WTC11 (cell line): ENCODE measurements around the gene PDE1A.

Experiments
- TCF7 ChIP-seq: sonication (generic); formaldehyde crosslinking; IDR thresholded peaks from 2 replicates; pipeline ENCODE4 v1.8.0; 2022; ENCODE audit warnings: mild to moderate bottlenecking, low read depth, missing genetic modification reagents, moderate library complexity
- TEAD4 ChIP-seq: sonication (generic); formaldehyde crosslinking; IDR thresholded peaks from 2 replicates; pipeline ENCODE4 v1.8.0; 2022; ENCODE audit warnings: mild to moderate bottlenecking, missing genetic modification reagents
- TF ChIP-seq, protein P1 (sequence below): fragments of 250-450 bp; sonication (Bioruptor Pico); IDR thresholded peaks from 2 replicates; pipeline ENCODE4 v1.9.0; 2021; ENCODE audit warnings: mild to moderate bottlenecking
- TF ChIP-seq, protein P2 (sequence below): fragments of 200-600 bp; IDR thresholded peaks from 2 replicates; pipeline ENCODE4 v1.8.0; 2022; ENCODE audit warnings: antibody characterized with exemption
- TF ChIP-seq, protein P3 (sequence below): sonication (generic); formaldehyde crosslinking; IDR thresholded peaks from 2 replicates; pipeline ENCODE4 v1.8.0; 2023; ENCODE audit warnings: mild to moderate bottlenecking, missing genetic modification reagents
- TF ChIP-seq, protein P4 (sequence below): sonication (generic); formaldehyde crosslinking; IDR thresholded peaks from 2 replicates; pipeline ENCODE4 v1.8.1; 2022; ENCODE audit warnings: missing genetic modification reagents, borderline replicate concordance
- TF ChIP-seq, protein P5 (sequence below): sonication (generic); formaldehyde crosslinking; IDR thresholded peaks from 2 replicates; pipeline ENCODE4 v1.8.1; 2023; ENCODE audit warnings: mild to moderate bottlenecking, missing genetic modification reagents, moderate library complexity

DNA sequence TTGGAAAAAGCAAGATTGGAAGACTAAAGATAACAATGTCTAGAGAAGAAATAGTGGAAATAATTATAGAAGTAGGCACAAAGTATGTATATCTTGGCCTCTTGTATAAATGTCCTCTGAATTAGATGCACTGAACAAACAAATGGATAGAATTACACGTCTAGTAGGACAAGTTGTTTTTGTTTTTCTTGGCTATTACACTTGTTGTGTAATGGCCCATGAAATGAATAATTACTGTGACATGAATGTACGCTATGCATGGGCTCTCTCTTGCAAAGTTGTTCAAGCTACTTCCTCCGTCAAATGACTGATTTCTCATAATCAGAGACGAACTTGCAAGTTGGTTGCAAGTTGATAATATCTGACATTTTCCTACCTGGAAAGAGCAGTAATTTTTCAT lies 126.2 kb downstream of the PDE1A start:
- TF ChIP-seq TCF7 (CRISPR knock-in tag): no peak
- TF ChIP-seq, protein P1, sequence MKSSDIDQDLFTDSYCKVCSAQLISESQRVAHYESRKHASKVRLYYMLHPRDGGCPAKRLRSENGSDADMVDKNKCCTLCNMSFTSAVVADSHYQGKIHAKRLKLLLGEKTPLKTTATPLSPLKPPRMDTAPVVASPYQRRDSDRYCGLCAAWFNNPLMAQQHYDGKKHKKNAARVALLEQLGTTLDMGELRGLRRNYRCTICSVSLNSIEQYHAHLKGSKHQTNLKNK: no peak
- TF ChIP-seq, protein P2, sequence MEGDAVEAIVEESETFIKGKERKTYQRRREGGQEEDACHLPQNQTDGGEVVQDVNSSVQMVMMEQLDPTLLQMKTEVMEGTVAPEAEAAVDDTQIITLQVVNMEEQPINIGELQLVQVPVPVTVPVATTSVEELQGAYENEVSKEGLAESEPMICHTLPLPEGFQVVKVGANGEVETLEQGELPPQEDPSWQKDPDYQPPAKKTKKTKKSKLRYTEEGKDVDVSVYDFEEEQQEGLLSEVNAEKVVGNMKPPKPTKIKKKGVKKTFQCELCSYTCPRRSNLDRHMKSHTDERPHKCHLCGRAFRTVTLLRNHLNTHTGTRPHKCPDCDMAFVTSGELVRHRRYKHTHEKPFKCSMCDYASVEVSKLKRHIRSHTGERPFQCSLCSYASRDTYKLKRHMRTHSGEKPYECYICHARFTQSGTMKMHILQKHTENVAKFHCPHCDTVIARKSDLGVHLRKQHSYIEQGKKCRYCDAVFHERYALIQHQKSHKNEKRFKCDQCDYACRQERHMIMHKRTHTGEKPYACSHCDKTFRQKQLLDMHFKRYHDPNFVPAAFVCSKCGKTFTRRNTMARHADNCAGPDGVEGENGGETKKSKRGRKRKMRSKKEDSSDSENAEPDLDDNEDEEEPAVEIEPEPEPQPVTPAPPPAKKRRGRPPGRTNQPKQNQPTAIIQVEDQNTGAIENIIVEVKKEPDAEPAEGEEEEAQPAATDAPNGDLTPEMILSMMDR: no peak
- TF ChIP-seq, protein P3, sequence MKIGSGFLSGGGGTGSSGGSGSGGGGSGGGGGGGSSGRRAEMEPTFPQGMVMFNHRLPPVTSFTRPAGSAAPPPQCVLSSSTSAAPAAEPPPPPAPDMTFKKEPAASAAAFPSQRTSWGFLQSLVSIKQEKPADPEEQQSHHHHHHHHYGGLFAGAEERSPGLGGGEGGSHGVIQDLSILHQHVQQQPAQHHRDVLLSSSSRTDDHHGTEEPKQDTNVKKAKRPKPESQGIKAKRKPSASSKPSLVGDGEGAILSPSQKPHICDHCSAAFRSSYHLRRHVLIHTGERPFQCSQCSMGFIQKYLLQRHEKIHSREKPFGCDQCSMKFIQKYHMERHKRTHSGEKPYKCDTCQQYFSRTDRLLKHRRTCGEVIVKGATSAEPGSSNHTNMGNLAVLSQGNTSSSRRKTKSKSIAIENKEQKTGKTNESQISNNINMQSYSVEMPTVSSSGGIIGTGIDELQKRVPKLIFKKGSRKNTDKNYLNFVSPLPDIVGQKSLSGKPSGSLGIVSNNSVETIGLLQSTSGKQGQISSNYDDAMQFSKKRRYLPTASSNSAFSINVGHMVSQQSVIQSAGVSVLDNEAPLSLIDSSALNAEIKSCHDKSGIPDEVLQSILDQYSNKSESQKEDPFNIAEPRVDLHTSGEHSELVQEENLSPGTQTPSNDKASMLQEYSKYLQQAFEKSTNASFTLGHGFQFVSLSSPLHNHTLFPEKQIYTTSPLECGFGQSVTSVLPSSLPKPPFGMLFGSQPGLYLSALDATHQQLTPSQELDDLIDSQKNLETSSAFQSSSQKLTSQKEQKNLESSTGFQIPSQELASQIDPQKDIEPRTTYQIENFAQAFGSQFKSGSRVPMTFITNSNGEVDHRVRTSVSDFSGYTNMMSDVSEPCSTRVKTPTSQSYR: no peak
- TF ChIP-seq, protein P4, sequence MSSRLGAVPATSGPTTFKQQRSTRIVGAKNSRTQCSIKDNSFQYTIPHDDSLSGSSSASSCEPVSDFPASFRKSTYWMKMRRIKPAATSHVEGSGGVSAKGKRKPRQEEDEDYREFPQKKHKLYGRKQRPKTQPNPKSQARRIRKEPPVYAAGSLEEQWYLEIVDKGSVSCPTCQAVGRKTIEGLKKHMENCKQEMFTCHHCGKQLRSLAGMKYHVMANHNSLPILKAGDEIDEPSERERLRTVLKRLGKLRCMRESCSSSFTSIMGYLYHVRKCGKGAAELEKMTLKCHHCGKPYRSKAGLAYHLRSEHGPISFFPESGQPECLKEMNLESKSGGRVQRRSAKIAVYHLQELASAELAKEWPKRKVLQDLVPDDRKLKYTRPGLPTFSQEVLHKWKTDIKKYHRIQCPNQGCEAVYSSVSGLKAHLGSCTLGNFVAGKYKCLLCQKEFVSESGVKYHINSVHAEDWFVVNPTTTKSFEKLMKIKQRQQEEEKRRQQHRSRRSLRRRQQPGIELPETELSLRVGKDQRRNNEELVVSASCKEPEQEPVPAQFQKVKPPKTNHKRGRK (CRISPR knock-in tag): no peak
- no peak for TF ChIP-seq TEAD4
- TF ChIP-seq, protein P5, sequence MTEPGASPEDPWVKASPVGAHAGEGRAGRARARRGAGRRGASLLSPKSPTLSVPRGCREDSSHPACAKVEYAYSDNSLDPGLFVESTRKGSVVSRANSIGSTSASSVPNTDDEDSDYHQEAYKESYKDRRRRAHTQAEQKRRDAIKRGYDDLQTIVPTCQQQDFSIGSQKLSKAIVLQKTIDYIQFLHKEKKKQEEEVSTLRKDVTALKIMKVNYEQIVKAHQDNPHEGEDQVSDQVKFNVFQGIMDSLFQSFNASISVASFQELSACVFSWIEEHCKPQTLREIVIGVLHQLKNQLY (CRISPR knock-in tag): no peak
